HEK293 (cell line): ENCODE measurements around the gene CCDC57.
A peak's percentile ranks its signal among the peaks of the same experiment; 100 is the strongest.

ENCODE experiments used
- BCL11B ChIP-seq: fragments of 450-650 bp; formaldehyde crosslinking; IDR thresholded peaks from 2 replicates; pipeline ENCODE4 v1.5.1; 2016; ENCODE audit warnings: low read depth, missing biosample characterization, missing genetic modification characterization
- GLIS2 ChIP-seq: fragments of 450-650 bp; formaldehyde crosslinking; IDR thresholded peaks from 2 replicates; pipeline ENCODE4 v1.5.1; 2016; ENCODE audit warnings: missing biosample characterization, missing genetic modification characterization
- HOXA7 ChIP-seq: sonication (generic); formaldehyde crosslinking; IDR thresholded peaks from 2 replicates; pipeline ENCODE4 v1.8.1; 2022; ENCODE audit warnings: missing genetic modification reagents, borderline replicate concordance
- KLF10 ChIP-seq: fragments of 450-650 bp; IDR thresholded peaks from 2 replicates; pipeline ENCODE4 v1.5.1; 2018; ENCODE audit warnings: missing biosample characterization, mild to moderate bottlenecking, missing genetic modification characterization
- KLF8 ChIP-seq: fragments of 450-650 bp; formaldehyde crosslinking; IDR thresholded peaks from 2 replicates; pipeline ENCODE4 v1.5.1; 2016; ENCODE audit warnings: missing biosample characterization, missing genetic modification characterization
- MEIS1 ChIP-seq: sonication (generic); formaldehyde crosslinking; IDR thresholded peaks from 2 replicates; pipeline ENCODE4 v1.8.1; 2022; ENCODE audit warnings: missing genetic modification reagents, mild to moderate bottlenecking, borderline replicate concordance
- OSR2 ChIP-seq: fragments of 450-650 bp; formaldehyde crosslinking; IDR thresholded peaks from 2 replicates; pipeline ENCODE4 v1.5.1; 2016; ENCODE audit warnings: missing biosample characterization, missing genetic modification characterization
- PRDM1 ChIP-seq: fragments of 450-650 bp; formaldehyde crosslinking; IDR thresholded peaks from 2 replicates; pipeline ENCODE4; 2016; ENCODE audit warnings: missing biosample characterization, missing genetic modification characterization
- PRDM10 ChIP-seq: fragments of 450-650 bp; formaldehyde crosslinking; IDR thresholded peaks from 2 replicates; pipeline ENCODE4 v1.5.1; 2016; ENCODE audit warnings: missing biosample characterization, missing genetic modification characterization
- RBAK ChIP-seq: fragments of 450-650 bp; formaldehyde crosslinking; IDR thresholded peaks from 2 replicates; pipeline ENCODE4 v1.5.1; 2016; ENCODE audit warnings: missing biosample characterization, missing genetic modification characterization
- SCRT1 ChIP-seq: fragments of 450-650 bp; formaldehyde crosslinking; IDR thresholded peaks from 2 replicates; pipeline ENCODE4 v1.5.1; 2016; ENCODE audit warnings: missing biosample characterization, missing genetic modification characterization, borderline replicate concordance
- ZBTB20 ChIP-seq: fragments of 450-650 bp; formaldehyde crosslinking; IDR thresholded peaks from 2 replicates; pipeline ENCODE4 v1.5.1; 2016; ENCODE audit warnings: missing biosample characterization, missing genetic modification characterization
- ZBTB8A ChIP-seq: fragments of 450-650 bp; formaldehyde crosslinking; IDR thresholded peaks from 2 replicates; pipeline ENCODE4 v1.5.1; 2016; ENCODE audit warnings: missing biosample characterization, missing genetic modification characterization
- ZFHX2 ChIP-seq: fragments of 450-650 bp; formaldehyde crosslinking; conservative IDR thresholded peaks from 2 replicates; pipeline ENCODE4 v1.5.1; 2016; ENCODE audit warnings: missing biosample characterization, missing genetic modification characterization
- ZFP37 ChIP-seq: fragments of 450-650 bp; formaldehyde crosslinking; IDR thresholded peaks from 2 replicates; pipeline ENCODE4 v1.5.1; 2016; ENCODE audit warnings: missing biosample characterization, missing genetic modification characterization
- ZIC2 ChIP-seq: fragments of 450-650 bp; formaldehyde crosslinking; IDR thresholded peaks from 2 replicates; pipeline ENCODE4 v1.5.1; 2016; ENCODE audit warnings: missing biosample characterization, missing genetic modification characterization
- ZNF112 ChIP-seq: fragments of 450-650 bp; formaldehyde crosslinking; IDR thresholded peaks from 2 replicates; pipeline ENCODE4 v1.5.0; 2017; ENCODE audit warnings: missing biosample characterization, missing genetic modification characterization
- ZNF155 ChIP-seq: fragments of 450-650 bp; formaldehyde crosslinking; IDR thresholded peaks from 2 replicates; pipeline ENCODE4 v1.5.1; 2016; ENCODE audit warnings: missing biosample characterization, missing genetic modification characterization
- ZNF221 ChIP-seq: fragments of 450-650 bp; formaldehyde crosslinking; IDR thresholded peaks from 2 replicates; pipeline ENCODE4 v1.5.1; 2017; ENCODE audit warnings: missing biosample characterization, missing genetic modification characterization, borderline replicate concordance
- ZNF24 ChIP-seq: fragments of 450-650 bp; formaldehyde crosslinking; IDR thresholded peaks from 2 replicates; pipeline ENCODE4 v1.5.1; 2016; ENCODE audit warnings: missing biosample characterization, missing genetic modification characterization
- ZNF248 ChIP-seq: fragments of 450-650 bp; formaldehyde crosslinking; IDR thresholded peaks from 2 replicates; pipeline ENCODE4 v1.5.1; 2017; ENCODE audit warnings: missing biosample characterization, missing genetic modification characterization
- ZNF26 ChIP-seq: fragments of 450-650 bp; formaldehyde crosslinking; IDR thresholded peaks from 2 replicates; pipeline ENCODE4 v1.5.1; 2016; ENCODE audit warnings: missing biosample characterization, missing genetic modification characterization
- ZNF292 ChIP-seq: fragments of 450-650 bp; formaldehyde crosslinking; IDR thresholded peaks from 2 replicates; pipeline ENCODE4 v1.5.1; 2016; ENCODE audit warnings: low read depth, missing biosample characterization, missing genetic modification characterization, borderline replicate concordance
- ZNF335 ChIP-seq: fragments of 450-650 bp; formaldehyde crosslinking; conservative IDR thresholded peaks from 2 replicates; pipeline ENCODE4 v1.5.1; 2016; ENCODE audit warnings: missing biosample characterization, missing genetic modification characterization
- ZNF394 ChIP-seq: fragments of 450-650 bp; formaldehyde crosslinking; IDR thresholded peaks from 2 replicates; pipeline ENCODE4 v1.5.1; 2016; ENCODE audit warnings: missing biosample characterization, missing genetic modification characterization, mild to moderate bottlenecking, moderate library complexity, borderline replicate concordance
- ZNF398 ChIP-seq: fragments of 450-650 bp; formaldehyde crosslinking; IDR thresholded peaks from 2 replicates; pipeline ENCODE4 v1.5.1; 2017; ENCODE audit warnings: missing biosample characterization, missing genetic modification characterization
- ZNF416 ChIP-seq: fragments of 450-650 bp; formaldehyde crosslinking; IDR thresholded peaks from 2 replicates; pipeline ENCODE4 v1.5.1; 2016; ENCODE audit warnings: missing biosample characterization, missing genetic modification characterization
- ZNF423 ChIP-seq: fragments of 450-650 bp; formaldehyde crosslinking; IDR thresholded peaks from 2 replicates; pipeline ENCODE4 v1.5.1; 2016; ENCODE audit warnings: missing biosample characterization, missing genetic modification characterization
- ZNF521 ChIP-seq: fragments of 450-650 bp; formaldehyde crosslinking; IDR thresholded peaks from 2 replicates; pipeline ENCODE4 v1.5.1; 2017; ENCODE audit warnings: missing biosample characterization, mild to moderate bottlenecking, missing genetic modification characterization
- ZNF544 ChIP-seq: fragments of 450-650 bp; formaldehyde crosslinking; IDR thresholded peaks from 2 replicates; pipeline ENCODE4 v1.5.0; 2017; ENCODE audit warnings: missing biosample characterization, missing genetic modification characterization
- ZNF548 ChIP-seq: fragments of 450-650 bp; formaldehyde crosslinking; IDR thresholded peaks from 2 replicates; pipeline ENCODE4 v1.5.1; 2016; ENCODE audit warnings: missing biosample characterization, missing genetic modification characterization
- ZNF549 ChIP-seq: fragments of 450-650 bp; IDR thresholded peaks from 2 replicates; pipeline ENCODE4 v1.5.1; 2018; ENCODE audit warnings: missing biosample characterization, missing genetic modification characterization, mild to moderate bottlenecking, inconsistent platforms, moderate library complexity
- ZNF670 ChIP-seq: fragments of 450-650 bp; formaldehyde crosslinking; IDR thresholded peaks from 2 replicates; pipeline ENCODE4 v1.5.1; 2016; ENCODE audit warnings: missing biosample characterization, missing genetic modification characterization, low read depth
- ZNF677 ChIP-seq: fragments of 450-650 bp; IDR thresholded peaks from 2 replicates; pipeline ENCODE4 v1.5.0; 2018; ENCODE audit warnings: missing biosample characterization, mild to moderate bottlenecking, missing genetic modification characterization, moderate library complexity
- ZNF785 ChIP-seq: fragments of 450-650 bp; formaldehyde crosslinking; IDR thresholded peaks from 2 replicates; pipeline ENCODE4 v1.5.1; 2016; ENCODE audit warnings: missing biosample characterization, missing genetic modification characterization

CCDC57 gene

GRCh38 chr17:82065193-82065637 lies 147.4 kb downstream of the CCDC57 start (continued):
- no peak for TF ChIP-seq ZNF544 (tag by site-specific recombination)
- no peak for TF ChIP-seq ZFHX2 (tag by site-specific recombination)
- no peak for TF ChIP-seq HOXA7 (CRISPR knock-in tag)
- TF ChIP-seq PRDM10: no peak
- TF ChIP-seq ZNF398: no peak
- no peak for TF ChIP-seq KLF8
- TF ChIP-seq ZNF292 (tag by site-specific recombination): no peak
- no peak for TF ChIP-seq ZNF155 (tag by site-specific recombination)
- no peak for TF ChIP-seq KLF10 (tag by site-specific recombination)
- no peak for TF ChIP-seq ZNF112 (tag by site-specific recombination)
- TF ChIP-seq ZFP37 (tag by site-specific recombination): no peak
- TF ChIP-seq ZNF548 (tag by site-specific recombination): no peak
- 0 out of 2 replicates have a peak, but pooled peaks have one; percentile 23 for TF ChIP-seq ZNF423 (tag by site-specific recombination)
- no peak for TF ChIP-seq ZBTB8A (tag by site-specific recombination)
- no peak for TF ChIP-seq ZNF248 (tag by site-specific recombination)
- TF ChIP-seq ZNF394: no peak
- peak; percentile 73 for TF ChIP-seq ZNF335
- TF ChIP-seq ZNF416 (tag by site-specific recombination): no peak
- TF ChIP-seq ZNF670 (tag by site-specific recombination): no peak
- no peak for TF ChIP-seq ZNF785 (tag by site-specific recombination)
- 0 out of 2 replicates have a peak, but pooled peaks have one; percentile 7 for TF ChIP-seq BCL11B (tag by site-specific recombination)
- no peak for TF ChIP-seq RBAK (tag by site-specific recombination)
- TF ChIP-seq MEIS1 (CRISPR knock-in tag): 0 out of 2 replicates have a peak, but pooled peaks have one; percentile 13
- no peak for TF ChIP-seq SCRT1 (tag by site-specific recombination)
- TF ChIP-seq ZNF677 (tag by site-specific recombination): no peak
- TF ChIP-seq ZBTB20 (tag by site-specific recombination): no peak
- TF ChIP-seq ZIC2 (tag by site-specific recombination): peak; percentile 54; the same call in 1 of the 2 replicates
- no peak for TF ChIP-seq ZNF26 (tag by site-specific recombination)
- no peak for TF ChIP-seq ZNF221 (tag by site-specific recombination)
- TF ChIP-seq OSR2 (tag by site-specific recombination): no peak
- TF ChIP-seq PRDM1 (tag by site-specific recombination): no peak
- TF ChIP-seq GLIS2: peak; percentile 74; the same call in 1 of the 2 replicates
- TF ChIP-seq ZNF24 (tag by site-specific recombination): no peak
- no peak for TF ChIP-seq ZNF549
- TF ChIP-seq ZNF521 (tag by site-specific recombination): no peak
- TF ChIP-seq, all 188 proteins: peak for 10
